Large intestine (tissue), 3 donors: ENCODE measurements around the gene RGS11. TPM values are rescaled to one million over a fixed set of nuclear protein-coding genes. Genes with fewer than 3 reads are reported as not detected.

Source experiments
- DNase-seq, 2 donors: peaks; one replicate each; pipeline versions ENCODE4 v3.0.0 to v3.0.0-alpha.2; 2013
- H3K27ac ChIP-seq: one replicate; pipeline ENCODE4 v1.5.1; 2013; ENCODE audit warnings: low read length
- H3K27me3 ChIP-seq: 2 replicates; pipeline ENCODE4 v1.6.1; 2013; ENCODE audit warnings: low read length; ENCODE audit not compliant: control insufficient read depth, insufficient read depth
- H3K36me3 ChIP-seq: 2 replicates; pipeline ENCODE4 v1.6.1; 2013; ENCODE audit warnings: low read length; ENCODE audit not compliant: control insufficient read depth, insufficient read depth
- H3K4me1 ChIP-seq: one replicate; pipeline ENCODE4 v1.6.1; 2013; ENCODE audit warnings: low read length; ENCODE audit not compliant: control insufficient read depth, insufficient read depth
- H3K4me3 ChIP-seq: one replicate; pipeline ENCODE4 v1.5.1; 2013; ENCODE audit warnings: low read length
- H3K9me3 ChIP-seq: one replicate; pipeline ENCODE4 v1.6.1; 2013; ENCODE audit warnings: mild to moderate bottlenecking, low read depth, low read length, moderate library complexity; ENCODE audit not compliant: control insufficient read depth
- WGBS: methylation state at CpG from one replicate; pipeline ENCODE4 v1.1.5; 2013; ENCODE audit warnings: low lambda C conversion rate; ENCODE audit not compliant: insufficient coverage; 5-methylcytosine and 5-hydroxymethylcytosine counted together
- polyA plus RNA-seq: library from polyadenylated mRNA; unstranded; fragments of 120-200 nt; gene quantifications from one replicate; pipeline ENCODE4 v1.2.1, GENCODE V29; 2013

The RGS11 gene
- polyA plus RNA-seq, 1 donor = 6.6 TPM

DNA sequence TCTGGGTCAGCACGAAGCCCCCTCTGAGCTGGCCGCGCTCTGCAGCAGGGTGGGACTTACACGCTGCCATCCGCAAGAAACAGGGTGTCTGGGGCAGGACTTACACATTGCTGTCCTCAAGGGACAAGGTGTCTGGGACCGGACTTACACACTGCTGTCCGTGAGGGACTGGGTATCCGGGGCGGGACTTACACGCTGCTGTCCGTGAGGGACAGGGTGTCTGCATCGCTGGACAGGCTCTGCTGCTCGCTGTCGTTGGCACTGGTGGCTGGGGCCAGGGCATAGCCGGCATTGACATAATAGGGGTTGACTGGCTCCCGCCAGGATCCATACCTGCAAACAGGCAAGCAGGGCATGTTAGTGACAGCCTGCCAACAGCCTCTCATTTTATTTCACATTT is 38.6 kb upstream of the RGS11 start:
- no CpG with 5 or more reads among the region's 16 CpGs for WGBS
- peaks cover 67% of the 10 kb centered on the region for H3K36me3 ChIP-seq
- H3K9me3 ChIP-seq = no peaks in the 10 kb centered on the region
- no peak overlapping the region for H3K27ac ChIP-seq
- H3K4me3 ChIP-seq = no peak overlapping the region
- DNase-seq = no peak
- no peaks in the 10 kb centered on the region for H3K27me3 ChIP-seq
- no peaks in the 10 kb centered on the region for H3K4me1 ChIP-seq

GRCh38 chr16:311725-312124 is 36.0 kb upstream of the RGS11 start:
- Histone ChIP-seq H3K27ac (no peak overlapping the region), H3K9me3 (no peaks in the 10 kb centered on the region), H3K4me3 (no peak overlapping the region), H3K36me3 (peaks cover 66% of the 10 kb centered on the region), H3K27me3 (no peaks in the 10 kb centered on the region), H3K4me1 (no peaks in the 10 kb centered on the region)
- no CpG with 5 or more reads among the region's 15 CpGs for WGBS
- no peak for DNase-seq

DNA sequence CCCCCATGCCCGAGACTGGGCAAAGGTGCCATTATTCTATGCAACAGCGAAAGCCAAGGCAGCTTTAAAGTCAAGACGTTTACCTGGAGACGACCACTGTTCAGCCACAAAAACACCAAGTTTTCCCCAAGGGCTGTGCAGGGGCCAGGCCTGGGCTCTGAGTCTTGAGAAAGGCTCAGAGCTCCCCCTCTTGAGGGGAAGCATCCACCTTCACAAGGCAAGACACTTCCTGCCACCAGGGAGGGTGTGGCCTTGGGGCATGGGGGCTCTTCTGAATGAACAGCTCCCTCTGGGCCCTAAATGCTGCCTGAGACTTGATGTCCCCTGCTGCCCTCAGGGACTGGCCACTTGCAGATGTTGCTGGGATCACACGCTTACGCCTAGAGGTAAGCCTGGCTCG is 33.7 kb upstream of the RGS11 start:
- Histone ChIP-seq H3K9me3 (no peaks in the 10 kb centered on the region), H3K4me1 (no peaks in the 10 kb centered on the region), H3K27ac (no peak overlapping the region), H3K27me3 (no peaks in the 10 kb centered on the region), H3K36me3 (peaks cover 70% of the 10 kb centered on the region), H3K4me3 (no peak overlapping the region)
- no peak for DNase-seq
- WGBS = no CpG with 5 or more reads among the region's 7 CpGs

DNA sequence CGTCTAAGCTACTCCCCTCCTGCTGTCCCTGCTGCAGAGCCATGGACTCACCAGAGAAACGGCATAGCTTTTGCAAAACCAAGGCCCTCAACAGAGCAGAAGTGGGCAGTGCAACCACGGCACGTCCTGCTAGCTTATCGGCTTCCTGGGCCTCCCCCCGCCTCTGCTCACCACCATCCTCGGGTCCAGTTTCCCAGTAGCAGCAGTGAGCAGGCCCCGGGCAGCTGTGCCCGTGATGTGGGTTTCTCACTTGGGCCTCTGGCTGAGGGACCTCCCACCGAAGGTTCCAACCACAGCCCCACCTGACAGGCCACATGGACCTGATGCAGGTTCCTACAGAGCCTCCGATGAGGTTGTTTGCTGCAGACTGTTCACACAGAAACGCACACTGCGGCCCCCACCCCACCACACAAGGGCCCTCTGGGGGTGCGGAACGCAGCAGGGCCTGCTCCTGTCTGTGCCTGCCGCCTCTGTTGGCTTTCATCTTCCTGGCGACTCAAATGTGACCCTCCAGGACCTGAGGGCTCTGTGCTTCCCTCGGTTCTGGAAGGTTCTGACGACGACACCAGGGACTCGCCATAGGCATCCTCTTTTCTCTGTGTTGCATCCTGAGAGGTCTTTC is 32.1 kb upstream of the RGS11 start:
- H3K36me3 ChIP-seq = peaks cover 67% of the 10 kb centered on the region
- no CpG with 5 or more reads among the region's 21 CpGs for WGBS
- no peaks in the 10 kb centered on the region for H3K9me3 ChIP-seq
- H3K27ac ChIP-seq = no peak overlapping the region
- H3K4me1 ChIP-seq = no peaks in the 10 kb centered on the region
- H3K27me3 ChIP-seq = no peaks in the 10 kb centered on the region
- H3K4me3 ChIP-seq = no peak overlapping the region
- no peak for DNase-seq

DNA sequence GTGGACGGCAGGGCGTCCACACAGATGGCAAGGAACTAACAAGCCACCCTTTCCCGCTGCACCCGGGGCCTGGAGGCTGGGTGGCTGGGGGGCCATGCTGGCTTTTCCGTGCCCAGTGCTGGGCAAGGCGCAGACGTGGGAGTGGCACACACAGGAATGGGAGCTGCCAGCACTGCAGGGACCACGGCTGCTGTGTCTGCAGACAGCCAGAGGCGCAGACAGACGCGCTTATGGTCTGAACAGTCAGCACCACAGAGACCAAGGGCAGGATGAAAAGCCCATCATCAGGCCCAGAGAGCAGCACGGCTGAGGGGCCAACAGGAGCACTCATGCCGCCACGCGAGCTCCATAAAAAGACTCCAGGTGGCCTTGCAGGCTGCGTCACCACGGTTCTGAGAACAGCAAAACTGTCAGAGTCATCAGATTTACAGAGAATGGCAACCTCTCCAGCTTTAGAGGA is 31.2 kb upstream of the RGS11 start:
- no CpG with 5 or more reads among the region's 17 CpGs for WGBS
- no peak for DNase-seq
- Histone ChIP-seq H3K27me3 (no peaks in the 10 kb centered on the region), H3K9me3 (no peaks in the 10 kb centered on the region), H3K4me1 (no peaks in the 10 kb centered on the region), H3K36me3 (peaks cover 66% of the 10 kb centered on the region), H3K27ac (no peak overlapping the region), H3K4me3 (no peak overlapping the region)

DNA sequence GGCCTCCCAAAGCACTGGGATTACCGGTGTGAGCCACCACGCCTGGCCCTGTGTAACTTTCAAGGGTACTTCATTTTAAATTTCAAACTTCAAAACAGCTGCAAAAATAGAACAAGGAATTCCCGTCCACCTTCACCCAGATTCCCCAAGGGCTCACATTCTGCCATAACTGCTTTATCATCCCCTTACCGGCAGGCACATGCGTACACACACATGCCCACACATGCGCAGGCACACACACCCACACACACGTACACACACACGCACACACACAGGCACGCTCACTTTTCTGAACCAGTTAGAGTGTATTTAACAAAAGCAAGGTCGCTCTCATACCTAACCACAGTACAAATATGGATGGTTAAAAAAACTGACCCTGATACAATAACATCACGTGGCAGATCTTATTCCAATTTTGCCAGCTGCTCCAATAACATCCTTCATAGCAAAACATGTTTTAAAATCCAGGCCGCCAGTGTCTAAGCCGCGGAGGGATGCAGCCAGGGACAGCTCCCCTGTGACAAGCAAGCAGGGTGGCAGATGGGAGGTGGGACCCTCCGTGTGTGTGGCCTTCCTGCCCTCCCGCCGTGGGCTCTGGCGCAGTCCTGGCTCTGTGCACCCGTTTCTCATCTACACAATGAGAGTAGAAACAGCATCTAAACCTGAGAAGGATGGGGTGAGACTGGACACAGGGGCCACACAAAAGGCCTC is 30.3 kb upstream of the RGS11 start:
- Histone ChIP-seq H3K9me3 (no peaks in the 10 kb centered on the region), H3K27ac (no peak overlapping the region), H3K27me3 (no peaks in the 10 kb centered on the region), H3K4me3 (no peak overlapping the region), H3K36me3 (peaks cover 65% of the 10 kb centered on the region), H3K4me1 (no peaks in the 10 kb centered on the region)
- WGBS = 60% methylated on average over 1 of the region's 19 CpGs
- DNase-seq = no peak

- Histone ChIP-seq H3K4me1 (no peaks in the 10 kb centered on the region), H3K27ac (no peak overlapping the region), H3K27me3 (no peaks in the 10 kb centered on the region), H3K9me3 (no peaks in the 10 kb centered on the region), H3K4me3 (no peak overlapping the region), H3K36me3 (peaks cover 59% of the 10 kb centered on the region)
- no peak for DNase-seq
- no CpG with 5 or more reads among the region's 43 CpGs for WGBS
These were observed 28.2 kb upstream of the RGS11 start for GRCh38 chr16:303760-304505.

GRCh38 chr16:301950-302349 is 26.2 kb upstream of the RGS11 start:
- Histone ChIP-seq H3K36me3 (peaks cover 52% of the 10 kb centered on the region), H3K27ac (no peak overlapping the region), H3K27me3 (no peaks in the 10 kb centered on the region), H3K4me3 (no peak overlapping the region), H3K9me3 (no peaks in the 10 kb centered on the region), H3K4me1 (no peaks in the 10 kb centered on the region)
- no peak for DNase-seq
- no CpG with 5 or more reads among the region's 13 CpGs for WGBS

- no peak for DNase-seq
- WGBS = no CpG with 5 or more reads among the region's 6 CpGs
- no peak overlapping the region for H3K4me3 ChIP-seq
- no peaks in the 10 kb centered on the region for H3K9me3 ChIP-seq
- H3K4me1 ChIP-seq = no peaks in the 10 kb centered on the region
- H3K27me3 ChIP-seq = no peaks in the 10 kb centered on the region
- peaks cover 52% of the 10 kb centered on the region for H3K36me3 ChIP-seq
- no peak overlapping the region for H3K27ac ChIP-seq
These were observed 25.5 kb upstream of the RGS11 start for GRCh38 chr16:301235-301634.

DNA sequence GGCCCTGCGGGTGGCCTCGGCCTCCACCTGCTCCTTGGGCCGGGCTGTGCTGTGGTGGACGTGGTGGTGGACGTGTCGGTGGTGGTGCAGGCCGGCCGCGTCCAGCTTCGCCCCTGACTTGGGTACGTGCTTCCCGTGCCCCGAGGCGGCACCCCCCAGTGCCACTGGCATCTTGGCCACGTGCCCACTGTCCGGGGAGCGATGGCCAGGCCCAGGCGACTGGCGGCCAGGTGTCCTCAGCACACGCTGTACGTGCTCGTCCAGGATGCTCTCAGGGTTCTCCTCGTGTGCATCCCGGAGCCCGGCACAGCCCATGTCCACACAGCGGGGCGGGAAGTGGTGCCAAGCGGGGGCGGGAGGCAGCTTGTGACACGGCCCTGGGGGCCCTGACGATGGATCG is 22.1 kb upstream of the RGS11 start:
- Histone ChIP-seq H3K4me1 (no peaks in the 10 kb centered on the region), H3K36me3 (peaks cover 50% of the 10 kb centered on the region)

More for the DNA sequence above, 22.1 kb upstream of the RGS11 start:
- Histone ChIP-seq H3K4me3 (no peak overlapping the region), H3K27me3 (no peaks in the 10 kb centered on the region), H3K27ac (no peak overlapping the region), H3K9me3 (no peaks in the 10 kb centered on the region)
- no peak for DNase-seq
- WGBS = no CpG with 5 or more reads among the region's 32 CpGs
